MM.1S (cell line): ENCODE data around the gene ZNF775.
A peak's percentile ranks its signal among the peaks of the same experiment; 100 is the strongest.

Experiments
- DNase-seq: peaks from one replicate; pipeline ENCODE4 v3.0.0-alpha.2; 2015
- H2AFZ ChIP-seq: fragments of 300-600 bp; sonication (generic); 2 replicates; pipeline ENCODE4 v1.6.0; 2016; ENCODE audit warnings: antibody characterized with exemption, low read length
- H3F3A ChIP-seq: fragments of 300-600 bp; sonication (generic); 2 replicates; pipeline ENCODE4 v1.6.1; 2016; ENCODE audit warnings: mild to moderate bottlenecking, antibody characterized with exemption, low read length, moderate library complexity, mixed read lengths; ENCODE audit not compliant: insufficient read depth
- H3K27ac ChIP-seq: fragments of 300-600 bp; sonication (generic); 2 replicates; pipeline ENCODE4 v1.5.1; 2016; ENCODE audit warnings: mild to moderate bottlenecking, low read length
- H3K27me3 ChIP-seq: fragments of 300-600 bp; sonication (generic); replicated peaks from 2 replicates; pipeline ENCODE4 v1.6.0; 2016; ENCODE audit warnings: low read length; ENCODE audit not compliant: insufficient read depth
- H3K36me3 ChIP-seq: fragments of 300-600 bp; sonication (generic); replicated peaks from 2 replicates; pipeline ENCODE4 v1.6.1; 2016; ENCODE audit warnings: mild to moderate bottlenecking, low read length, mixed read lengths; ENCODE audit not compliant: insufficient read depth
- H3K4me1 ChIP-seq: fragments of 300-600 bp; sonication (generic); 2 replicates; pipeline ENCODE4 v1.6.1; 2016; ENCODE audit warnings: low read length, mixed read lengths
- H3K4me2 ChIP-seq: fragments of 300-600 bp; sonication (generic); 2 replicates; pipeline ENCODE4 v1.6.0; 2016; ENCODE audit warnings: low read depth, low read length
- H3K4me3 ChIP-seq: fragments of 300-600 bp; sonication (generic); 2 replicates; pipeline ENCODE4 v1.5.1; 2016; ENCODE audit warnings: low read length, mixed read lengths
- H3K79me2 ChIP-seq: fragments of 300-600 bp; sonication (generic); 2 replicates; pipeline ENCODE4 v1.6.1; 2016; ENCODE audit warnings: mixed run types, low read length, mixed read lengths
- H3K9ac ChIP-seq: fragments of 300-600 bp; sonication (generic); 2 replicates; pipeline ENCODE4 v1.6.1; 2016; ENCODE audit warnings: low read length, mixed read lengths
- H3K9me2 ChIP-seq: fragments of 300-600 bp; sonication (generic); replicated peaks from 2 replicates; pipeline ENCODE4 v1.6.1; 2016; ENCODE audit warnings: mild to moderate bottlenecking, low read length, mixed read lengths; ENCODE audit not compliant: insufficient read depth
- H3K9me3 ChIP-seq: fragments of 300-600 bp; sonication (generic); replicated peaks from 2 replicates; pipeline ENCODE4 v1.6.1; 2016; ENCODE audit warnings: mild to moderate bottlenecking, low read length, mixed read lengths; ENCODE audit not compliant: insufficient read depth
- H4K20me1 ChIP-seq: fragments of 300-600 bp; sonication (generic); 2 replicates; pipeline ENCODE4 v1.6.1; 2016; ENCODE audit warnings: mild to moderate bottlenecking, low read length, moderate library complexity, mixed read lengths; ENCODE audit not compliant: insufficient read depth
- CTCF ChIP-seq: fragments of 300-600 bp; sonication (generic); IDR thresholded peaks from 2 replicates; pipeline ENCODE4 v1.5.1; 2016; ENCODE audit warnings: antibody characterized with exemption, low read length, mixed read lengths
- EZH2 ChIP-seq: fragments of 300-600 bp; sonication (generic); optimal IDR thresholded peaks from 2 replicates; pipeline ENCODE3; 2017; ENCODE audit warnings: low read depth, mild to moderate bottlenecking, antibody characterized with exemption, low read length, mixed read lengths
- EZH2phosphoT487 ChIP-seq: fragments of 300-600 bp; sonication (generic); IDR thresholded peaks from 2 replicates; pipeline ENCODE4 v1.6.1; 2018; ENCODE audit warnings: antibody characterized with exemption, low read length

Gene ZNF775

GRCh38 chr7:150368096-150368883 lies 10.8 kb upstream of the ZNF775 start, which contains the start of gene REPIN1:
REPIN1 (plus strand) TSS chr7:150368822; CDS start chr7:150369712, 890 bp downstream.
- DNase-seq, result peak; percentile 97
- H2AFZ ChIP-seq, result peak within 1 kb of the TSS; percentile 39

GRCh38 chr7:150368884-150369747 lies 10.0 kb upstream of the ZNF775 start:
- Histone ChIP-seq H3K27ac (peak overlapping the region; percentile 99), H2AFZ (no peak overlapping the region)

More at GRCh38 chr7:150368096-150368883, 10.8 kb upstream of the ZNF775 start, which contains the start of gene REPIN1:
- H3F3A ChIP-seq, result peaks cover 59% of the 10 kb centered on the region
- peaks cover 46% of the 10 kb centered on the region for H3K79me2 ChIP-seq
- no peak for TF ChIP-seq EZH2phosphoT487
- no peak for TF ChIP-seq EZH2
- no peak for TF ChIP-seq CTCF
- no peaks in the 10 kb centered on the region for H3K27me3 ChIP-seq
- H3K36me3 ChIP-seq, result 0 out of 2 replicates have a peak, but pooled peaks cover 7% of the 10 kb centered on the region
- no peaks in the 10 kb centered on the region for H3K9me3 ChIP-seq
- no peaks in the 10 kb centered on the region for H4K20me1 ChIP-seq
- peak within 1 kb of the TSS; percentile 99 for H3K27ac ChIP-seq
- peaks cover 61% of the 10 kb centered on the region for H3K4me1 ChIP-seq
- H3K4me3 ChIP-seq, result peak within 1 kb of the TSS; percentile 99
- no peaks in the 10 kb centered on the region for H3K9me2 ChIP-seq
- peak within 1 kb of the TSS; percentile 98 for H3K4me2 ChIP-seq
- H3K9ac ChIP-seq, result peak within 1 kb of the TSS; percentile 100

More at GRCh38 chr7:150368884-150369747, 10.0 kb upstream of the ZNF775 start:
- Histone ChIP-seq H3K79me2 (peaks cover 54% of the 10 kb centered on the region), H3K4me3 (peak overlapping the region; percentile 99), H3K9me2 (no peaks in the 10 kb centered on the region), H3F3A (peaks cover 63% of the 10 kb centered on the region), H3K36me3 (0 out of 2 replicates have a peak, but pooled peaks cover 7% of the 10 kb centered on the region), H4K20me1 (no peaks in the 10 kb centered on the region), H3K27me3 (no peaks in the 10 kb centered on the region), H3K4me1 (peaks cover 63% of the 10 kb centered on the region), H3K9ac (peak overlapping the region; percentile 100), H3K4me2 (peak overlapping the region; percentile 93), H3K9me3 (no peaks in the 10 kb centered on the region)
- DNase-seq, result peak; percentile 89
- TF ChIP-seq CTCF (no peak), EZH2 (no peak), EZH2phosphoT487 (no peak)
